ENCODE data around the gene ATP5ME.
"Not testable (repeated sequence)": the region's sequence is repeated elsewhere in the genome, so short reads cannot be mapped to it uniquely, and the experiment has no call there.

The ATP5ME gene

GRCh38 chr4:653831-654502 is 20.1 kb downstream of the ATP5ME start:
- no peak for DNase-seq

GRCh38 chr4:653080-653821 is 20.8 kb downstream of the ATP5ME start:
- DNase-seq = no peak

- no peak for DNase-seq
These were observed 22.0 kb downstream of the ATP5ME start for GRCh38 chr4:651884-652642.

GRCh38 chr4:650951-651883 is 22.9 kb downstream of the ATP5ME start:
- no peak for DNase-seq

GRCh38 chr4:650461-650860 is 23.6 kb downstream of the ATP5ME start:
- no peak for DNase-seq

GRCh38 chr4:649751-650310 is 24.2 kb downstream of the ATP5ME start:
- DNase-seq = no peak

- no peak for DNase-seq
These were observed 24.8 kb downstream of the ATP5ME start for GRCh38 chr4:649293-649625.

GRCh38 chr4:648579-649292 is 25.3 kb downstream of the ATP5ME start:
- DNase-seq = no peak

- no peak for DNase-seq
These were observed 26.6 kb downstream of the ATP5ME start for GRCh38 chr4:647481-647880.

- no peak for DNase-seq
These were observed 27.6 kb downstream of the ATP5ME start for GRCh38 chr4:646460-646859.

GRCh38 chr4:642366-642765 is 31.7 kb downstream of the ATP5ME start:
- DNase-seq = not testable (repeated sequence)

- DNase-seq = no peak
These were observed 36.4 kb downstream of the ATP5ME start for GRCh38 chr4:637536-638280.

GRCh38 chr4:636628-637159 is 37.4 kb downstream of the ATP5ME start:
- DNase-seq = no peak

GRCh38 chr4:635851-636627 is 38.0 kb downstream of the ATP5ME start:
- no peak for DNase-seq

GRCh38 chr4:635066-635835 is 38.8 kb downstream of the ATP5ME start:
- DNase-seq = not testable (repeated sequence)

GRCh38 chr4:634599-634985 is 39.5 kb downstream of the ATP5ME start:
- no peak for DNase-seq

- DNase-seq = no peak
These were observed 40.0 kb downstream of the ATP5ME start for GRCh38 chr4:633976-634598.

- no peak for DNase-seq
These were observed 40.7 kb downstream of the ATP5ME start for GRCh38 chr4:633406-633805.

GRCh38 chr4:632926-633325 is 41.1 kb downstream of the ATP5ME start:
- no peak for DNase-seq
